ENCODE measurements around the gene PDE8A. TPM values are rescaled to one million over a fixed set of nuclear protein-coding genes. Genes with fewer than 3 reads are reported as not detected.

Gene PDE8A
- total and polyA plus RNA-seq, 2 of the 4 experiments (the other 2 are of a cell fraction) = 32.4 to 35.9 TPM

- H3K4me1 ChIP-seq (ENCODE audit: control insufficient read depth, insufficient read depth, low read length) = peaks cover 9% of the 10 kb centered on the region
- H3K27ac ChIP-seq (ENCODE audit: insufficient read depth, low read length) = no peak overlapping the region
- H2BK5ac ChIP-seq (ENCODE audit: low read depth, low read length, poor library complexity, severe bottlenecking) = no peak overlapping the region
- peaks cover 4% of the 10 kb centered on the region; the same call in 1 of the 2 replicates for H3K9me1 ChIP-seq (ENCODE audit: insufficient read depth, low read length)
- H3K79me1 ChIP-seq (ENCODE audit: low read depth in 1 of 2, low read length in 2 of 2) = peaks cover 12 to 46% of the 10 kb centered on the region in 2 experiments
- H2AK5ac ChIP-seq (ENCODE audit: low read depth, low read length) = no peak overlapping the region
- dilution Hi-C loops (cut with HindIII; ENCODE audit: low sequenced_read_pairs, unreplicated experiment) = no loop called here
- BruUV-seq (replicated peaks) = no TSS peak
- ATAC-seq (ENCODE audit: low read depth) (no peak), DNase-seq (no peak)
- intact Hi-C loops (cut with micrococcal nuclease) = loop anchor here (2.0 kb wide), 1 partner anchor 49 kb away; no protein-coding TSS in a partner anchor
- H4K91ac ChIP-seq (ENCODE audit: insufficient read depth, low read depth, low read length) = no peak overlapping the region
- H2BK120ac ChIP-seq (ENCODE audit: low read depth, low read length) = no peak overlapping the region
- H4K5ac ChIP-seq (ENCODE audit: low read depth, low read length) = no peak overlapping the region
- in situ Hi-C loops (cut with MboI; ENCODE audit: low sequenced_read_pairs) = no loop called here
- no peak overlapping the region for H3K9ac ChIP-seq (ENCODE audit: low read depth, low read length)
- H4K20me1 ChIP-seq (ENCODE audit: insufficient read depth, low read length) = peaks cover 9% of the 10 kb centered on the region; the same call in 1 of the 2 replicates
- no peak overlapping the region for H3K4ac ChIP-seq (ENCODE audit: low read depth, low read length)
- H3K36me3 ChIP-seq (ENCODE audit: control insufficient read depth, insufficient read depth, low read length) = no peaks in the 10 kb centered on the region
- H4K8ac ChIP-seq (ENCODE audit: low read depth in 2 of 2, low read length in 2 of 2) = no peak overlapping the region
- H2AK9ac ChIP-seq (replicated peaks; ENCODE audit: low read depth, low read length, poor library complexity) = no peak overlapping the region
- ChIA-PET CTCF (no interaction called here), POLR2A (ENCODE audit: unreplicated experiment) (no interaction called here)
- H3K14ac ChIP-seq (replicated peaks; ENCODE audit: low read depth, low read length) = no peak overlapping the region
- H3K4me2 ChIP-seq (ENCODE audit: low read depth, low read length) = no peak overlapping the region
- H3K23ac ChIP-seq (ENCODE audit: low read depth, low read length) = no peak overlapping the region
- peaks cover 2% of the 10 kb centered on the region; the same call in 1 of the 2 replicates for H3K9me3 ChIP-seq (ENCODE audit: control insufficient read depth, insufficient read depth, low read length)
- no peak overlapping the region for H2BK20ac ChIP-seq (ENCODE audit: low read depth, low read length)
- H3K27me3 ChIP-seq (ENCODE audit: control insufficient read depth, insufficient read depth, low read length) = no peaks in the 10 kb centered on the region
- TF ChIP-seq FOS (IDR thresholded peaks at IDR 0.05; ENCODE audit: low read depth, low read length) (no peak), MAFK (IDR thresholded peaks at IDR 0.05; ENCODE audit: low read depth, low read length) (no peak), SMC3 (IDR thresholded peaks at IDR 0.05; ENCODE audit: low read depth, low read length) (no peak), RFX5 (IDR thresholded peaks at IDR 0.05; ENCODE audit: low read depth, low read length) (no peak), NFE2L2 (IDR thresholded peaks at IDR 0.05; ENCODE audit: low read depth, low read length) (no peak), USF2 (IDR thresholded peaks at IDR 0.05; ENCODE audit: low read depth, low read length) (no peak), BHLHE40 (IDR thresholded peaks at IDR 0.05; ENCODE audit: low read depth, low read length) (no peak), RAD21 (IDR thresholded peaks at IDR 0.05; ENCODE audit: low read length) (no peak), MXI1 (IDR thresholded peaks at IDR 0.05; ENCODE audit: borderline replicate concordance, low read depth, low read length) (no peak), POLR2A (IDR thresholded peaks at IDR 0.05; ENCODE audit: low read depth, low read length) (no peak), ELK1 (IDR thresholded peaks at IDR 0.05; ENCODE audit: borderline replicate concordance, low read depth, low read length) (no peak), CHD1 (IDR thresholded peaks at IDR 0.05; ENCODE audit: low read depth, low read length) (no peak), MAZ (IDR thresholded peaks at IDR 0.05; ENCODE audit: borderline replicate concordance, low read depth, low read length) (no peak), CEBPB (IDR thresholded peaks at IDR 0.05; ENCODE audit: low read depth, low read length) (no peak), RCOR1 (IDR thresholded peaks at IDR 0.05; ENCODE audit: insufficient replicate concordance, low read length) (no peak)
- TF ChIP-seq, protein P1, sequence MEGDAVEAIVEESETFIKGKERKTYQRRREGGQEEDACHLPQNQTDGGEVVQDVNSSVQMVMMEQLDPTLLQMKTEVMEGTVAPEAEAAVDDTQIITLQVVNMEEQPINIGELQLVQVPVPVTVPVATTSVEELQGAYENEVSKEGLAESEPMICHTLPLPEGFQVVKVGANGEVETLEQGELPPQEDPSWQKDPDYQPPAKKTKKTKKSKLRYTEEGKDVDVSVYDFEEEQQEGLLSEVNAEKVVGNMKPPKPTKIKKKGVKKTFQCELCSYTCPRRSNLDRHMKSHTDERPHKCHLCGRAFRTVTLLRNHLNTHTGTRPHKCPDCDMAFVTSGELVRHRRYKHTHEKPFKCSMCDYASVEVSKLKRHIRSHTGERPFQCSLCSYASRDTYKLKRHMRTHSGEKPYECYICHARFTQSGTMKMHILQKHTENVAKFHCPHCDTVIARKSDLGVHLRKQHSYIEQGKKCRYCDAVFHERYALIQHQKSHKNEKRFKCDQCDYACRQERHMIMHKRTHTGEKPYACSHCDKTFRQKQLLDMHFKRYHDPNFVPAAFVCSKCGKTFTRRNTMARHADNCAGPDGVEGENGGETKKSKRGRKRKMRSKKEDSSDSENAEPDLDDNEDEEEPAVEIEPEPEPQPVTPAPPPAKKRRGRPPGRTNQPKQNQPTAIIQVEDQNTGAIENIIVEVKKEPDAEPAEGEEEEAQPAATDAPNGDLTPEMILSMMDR (conservative IDR thresholded peaks at IDR 0.05; ENCODE audit: low read depth, low read length) = no peak
- H3K4me3 ChIP-seq (ENCODE audit: insufficient read depth, low read depth, low read length) = no peak overlapping the region
- no peak overlapping the region for H2BK15ac ChIP-seq (ENCODE audit: low read depth, low read length)
- 100% methylated on average over 2 of the region's 2 CpGs; no CpG with 5 or more reads in 1 of the 2 experiments for WGBS, 2 experiments (ENCODE audit: extremely low coverage in 2 of 2, insufficient read length in 1 of 2)
- no peak overlapping the region for H2AFZ ChIP-seq (replicated peaks; ENCODE audit: low read length, poor library complexity)
- no peak overlapping the region for H3K18ac ChIP-seq (ENCODE audit: low read depth, low read length)
- no peak overlapping the region for H3K56ac ChIP-seq (ENCODE audit: extremely low read depth, insufficient read depth, low read length)
Observed at GRCh38 chr15:85059734-85060133, 78.1 kb downstream of the PDE8A start.
